Panc1 (cell line): ENCODE measurements around the gene CYP4V2.

ENCODE experiments used
- POLR2AphosphoS5 ChIP-seq: IDR thresholded peaks from 2 replicates; pipeline ENCODE4 v1.6.1; 2012; ENCODE audit warnings: mild to moderate bottlenecking, low read depth, low read length, moderate library complexity
- TCF7L2 ChIP-seq: IDR thresholded peaks from 2 replicates; pipeline ENCODE4 v1.6.1; 2011; ENCODE audit warnings: mild to moderate bottlenecking, low read depth, low read length, inconsistent platforms
- TF ChIP-seq, protein P1 (sequence below): fragments of 450-650 bp; IDR thresholded peaks from 2 replicates; pipeline ENCODE4 v1.5.1; 2017; ENCODE audit warnings: mild to moderate bottlenecking

DNA sequence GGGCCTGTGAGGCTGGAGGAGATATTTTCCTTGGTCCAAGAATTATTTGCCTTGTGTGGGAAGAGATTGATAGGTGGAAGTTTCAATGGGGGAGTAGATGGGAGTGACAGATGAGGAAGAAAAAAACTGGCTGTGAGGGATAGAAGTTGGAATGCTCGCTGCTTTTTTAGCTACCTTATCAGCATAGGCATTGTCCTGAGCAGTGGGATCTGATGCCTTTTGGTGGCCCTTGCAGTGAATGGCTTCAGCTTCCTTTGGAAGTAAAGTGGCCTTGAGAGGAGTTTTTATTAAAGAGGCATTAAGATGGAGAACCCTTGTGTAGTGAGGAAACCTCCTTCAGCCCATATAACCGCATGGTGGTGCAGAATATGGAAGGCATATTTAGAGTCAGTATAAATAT is 52.0 kb downstream of the CYP4V2 start:
- TF ChIP-seq POLR2AphosphoS5, result no peak
- TF ChIP-seq, protein P1, sequence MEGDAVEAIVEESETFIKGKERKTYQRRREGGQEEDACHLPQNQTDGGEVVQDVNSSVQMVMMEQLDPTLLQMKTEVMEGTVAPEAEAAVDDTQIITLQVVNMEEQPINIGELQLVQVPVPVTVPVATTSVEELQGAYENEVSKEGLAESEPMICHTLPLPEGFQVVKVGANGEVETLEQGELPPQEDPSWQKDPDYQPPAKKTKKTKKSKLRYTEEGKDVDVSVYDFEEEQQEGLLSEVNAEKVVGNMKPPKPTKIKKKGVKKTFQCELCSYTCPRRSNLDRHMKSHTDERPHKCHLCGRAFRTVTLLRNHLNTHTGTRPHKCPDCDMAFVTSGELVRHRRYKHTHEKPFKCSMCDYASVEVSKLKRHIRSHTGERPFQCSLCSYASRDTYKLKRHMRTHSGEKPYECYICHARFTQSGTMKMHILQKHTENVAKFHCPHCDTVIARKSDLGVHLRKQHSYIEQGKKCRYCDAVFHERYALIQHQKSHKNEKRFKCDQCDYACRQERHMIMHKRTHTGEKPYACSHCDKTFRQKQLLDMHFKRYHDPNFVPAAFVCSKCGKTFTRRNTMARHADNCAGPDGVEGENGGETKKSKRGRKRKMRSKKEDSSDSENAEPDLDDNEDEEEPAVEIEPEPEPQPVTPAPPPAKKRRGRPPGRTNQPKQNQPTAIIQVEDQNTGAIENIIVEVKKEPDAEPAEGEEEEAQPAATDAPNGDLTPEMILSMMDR, result no peak
- no peak for TF ChIP-seq TCF7L2
